Mesendoderm (in vitro differentiated cells): ENCODE results near the gene STX17.
A peak's percentile ranks its signal among the peaks of the same experiment; 100 is the strongest.

Experiments used
- DNase-seq: peaks from one replicate; pipeline ENCODE4 v3.0.0; 2013
- H2AK5ac ChIP-seq: 2 replicates; pipeline ENCODE4 v1.6.1; 2013; ENCODE audit warnings: low read length, inconsistent platforms
- H2BK120ac ChIP-seq: 2 replicates; pipeline ENCODE4 v1.6.1; 2013; ENCODE audit warnings: low read depth, mild to moderate bottlenecking, low read length, moderate library complexity, mixed read lengths
- H2BK15ac ChIP-seq: replicated peaks from 2 replicates; pipeline ENCODE4 v1.6.1; 2013; ENCODE audit warnings: low read depth, mild to moderate bottlenecking, moderate library complexity
- H2BK5ac ChIP-seq: 2 replicates; pipeline ENCODE4 v1.6.1; 2013; ENCODE audit warnings: low read length, inconsistent platforms
- H3K18ac ChIP-seq: 2 replicates; pipeline ENCODE4 v1.6.1; 2013; ENCODE audit warnings: mild to moderate bottlenecking, low read length, mixed read lengths
- H3K23ac ChIP-seq: one replicate; pipeline ENCODE4 v1.6.1; 2013; ENCODE audit warnings: low read length
- H3K27ac ChIP-seq: 2 replicates; pipeline ENCODE4 v1.5.1; 2013; ENCODE audit warnings: low read depth, mild to moderate bottlenecking, inconsistent platforms, low read length, moderate library complexity
- H3K27me3 ChIP-seq: 2 replicates; pipeline ENCODE4 v1.6.1; 2013; ENCODE audit warnings: low read length, control low read depth, mild to moderate bottlenecking, inconsistent platforms; ENCODE audit not compliant: insufficient read depth, poor library complexity
- H3K36me3 ChIP-seq: 2 replicates; pipeline ENCODE4 v1.6.1; 2013; ENCODE audit warnings: low read length, inconsistent platforms; ENCODE audit not compliant: control insufficient read depth, insufficient read depth
- H3K4ac ChIP-seq: one replicate; pipeline ENCODE4 v1.6.1; 2013; ENCODE audit warnings: low read depth, mild to moderate bottlenecking, low read length, moderate library complexity
- H3K4me1 ChIP-seq: 2 replicates; pipeline ENCODE4 v1.6.1; 2013; ENCODE audit warnings: low read depth, low read length, inconsistent platforms; ENCODE audit not compliant: control insufficient read depth
- H3K4me2 ChIP-seq: 2 replicates; pipeline ENCODE4 v1.6.1; 2013; ENCODE audit warnings: low read length
- H3K4me3 ChIP-seq: 2 replicates; pipeline ENCODE4 v1.5.1; 2013; ENCODE audit warnings: mild to moderate bottlenecking, low read length
- H3K56ac ChIP-seq: one replicate; pipeline ENCODE4 v1.6.1; 2013; ENCODE audit warnings: low read length
- H3K79me1 ChIP-seq: 2 replicates; pipeline ENCODE4 v1.6.1; 2013; ENCODE audit warnings: low read length, inconsistent platforms
- H3K79me2 ChIP-seq: 2 replicates; pipeline ENCODE4 v1.6.1; 2013; ENCODE audit warnings: mild to moderate bottlenecking, low read length; ENCODE audit not compliant: control insufficient read depth, insufficient read depth
- H3K9ac ChIP-seq: 2 replicates; pipeline ENCODE4 v1.6.1; 2013; ENCODE audit warnings: low read length, inconsistent platforms
- H4K5ac ChIP-seq: one replicate; pipeline ENCODE4 v1.6.1; 2013; ENCODE audit warnings: low read length
- H4K8ac ChIP-seq: one replicate; pipeline ENCODE4 v1.6.1; 2013; ENCODE audit warnings: low read depth, mild to moderate bottlenecking, control low read depth, low read length, moderate library complexity
- WGBS: extraction: QIAGEN DNeasy Blood & Tissue Kit; methylation state at CpG from one replicate; pipeline ENCODE4 v1.1.7; 2013; ENCODE audit warnings: low lambda C conversion rate, missing lambda C conversion rate; ENCODE audit not compliant: insufficient coverage; ENCODE audit errors: extremely low coverage; 5-methylcytosine and 5-hydroxymethylcytosine counted together

STX17 gene

DNA sequence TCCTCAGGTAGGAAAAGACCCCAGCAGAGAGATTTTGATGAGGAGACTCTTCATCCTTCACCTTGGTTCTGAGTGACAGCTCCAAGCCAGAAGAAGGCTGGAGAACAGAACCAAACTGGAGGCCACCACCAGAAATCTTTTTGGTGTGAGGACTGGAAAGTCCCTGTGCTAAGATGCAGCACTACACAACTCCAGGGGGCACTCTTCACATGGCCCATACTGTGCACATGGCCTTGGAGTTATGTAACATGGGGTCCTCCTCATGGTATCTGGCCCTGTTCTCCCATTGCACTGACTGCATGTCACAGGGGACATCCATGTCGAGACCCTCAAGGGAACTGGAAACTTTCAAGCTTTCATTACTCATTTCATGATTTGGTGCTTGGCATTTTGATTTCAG, 17.3 kb upstream of the STX17 start:
- no peaks in the 10 kb centered on the region for H3K4me1 ChIP-seq
- no CpG with 5 or more reads among the region's 1 CpG for WGBS
- H3K18ac ChIP-seq: no peak overlapping the region
- H4K8ac ChIP-seq: no peak overlapping the region
- H3K36me3 ChIP-seq: no peaks in the 10 kb centered on the region
- H4K5ac ChIP-seq: no peak overlapping the region
- H3K9ac ChIP-seq: no peak overlapping the region
- H3K27me3 ChIP-seq: no peaks in the 10 kb centered on the region
- no peak overlapping the region for H3K27ac ChIP-seq
- H3K56ac ChIP-seq: no peak overlapping the region
- no peak overlapping the region for H3K4me3 ChIP-seq
- H3K4ac ChIP-seq: no peak overlapping the region
- H3K79me2 ChIP-seq: no peaks in the 10 kb centered on the region
- H3K79me1 ChIP-seq: no peaks in the 10 kb centered on the region
- H2BK5ac ChIP-seq: no peak overlapping the region
- no peak overlapping the region for H3K23ac ChIP-seq
- no peak overlapping the region for H3K4me2 ChIP-seq
- no peak overlapping the region for H2BK15ac ChIP-seq
- H2AK5ac ChIP-seq: no peak overlapping the region
- no peak for DNase-seq
- no peak overlapping the region for H2BK120ac ChIP-seq

DNA sequence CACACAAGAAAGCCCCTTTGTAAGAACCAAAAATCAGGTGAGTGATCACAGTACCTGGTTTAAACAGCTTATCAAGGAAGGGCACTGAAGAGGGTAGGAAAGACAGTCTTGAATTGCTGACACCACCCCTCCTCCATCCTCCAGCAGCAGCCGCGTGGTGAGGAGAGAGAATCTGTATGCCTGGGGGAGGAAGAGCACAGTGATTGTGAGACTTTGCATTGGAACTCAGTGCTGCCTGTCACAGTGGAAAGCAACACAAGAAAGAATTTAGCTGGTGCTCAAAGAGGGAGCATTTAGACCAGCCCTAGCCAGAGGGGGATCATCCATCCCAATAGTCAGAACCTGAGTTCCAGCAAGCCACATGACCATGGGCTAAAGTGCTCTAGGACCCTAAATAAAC, 11.6 kb upstream of the STX17 start:
- H4K8ac ChIP-seq: no peak overlapping the region
- no CpG with 5 or more reads among the region's 2 CpGs for WGBS
- no peak overlapping the region for H3K4me2 ChIP-seq
- H2AK5ac ChIP-seq: no peak overlapping the region
- H2BK15ac ChIP-seq: no peak overlapping the region
- no peaks in the 10 kb centered on the region for H3K79me1 ChIP-seq
- H3K18ac ChIP-seq: no peak overlapping the region
- no peaks in the 10 kb centered on the region for H3K36me3 ChIP-seq
- H2BK5ac ChIP-seq: no peak overlapping the region
- no peaks in the 10 kb centered on the region for H3K27me3 ChIP-seq
- H3K4me3 ChIP-seq: no peak overlapping the region
- peak; percentile 35 for DNase-seq
- no peaks in the 10 kb centered on the region for H3K4me1 ChIP-seq
- H3K23ac ChIP-seq: no peak overlapping the region
- no peak overlapping the region for H3K56ac ChIP-seq
- no peaks in the 10 kb centered on the region for H3K79me2 ChIP-seq
- no peak overlapping the region for H3K9ac ChIP-seq
- H2BK120ac ChIP-seq: no peak overlapping the region
- H3K4ac ChIP-seq: no peak overlapping the region
- H3K27ac ChIP-seq: no peak overlapping the region
- no peak overlapping the region for H4K5ac ChIP-seq

DNA sequence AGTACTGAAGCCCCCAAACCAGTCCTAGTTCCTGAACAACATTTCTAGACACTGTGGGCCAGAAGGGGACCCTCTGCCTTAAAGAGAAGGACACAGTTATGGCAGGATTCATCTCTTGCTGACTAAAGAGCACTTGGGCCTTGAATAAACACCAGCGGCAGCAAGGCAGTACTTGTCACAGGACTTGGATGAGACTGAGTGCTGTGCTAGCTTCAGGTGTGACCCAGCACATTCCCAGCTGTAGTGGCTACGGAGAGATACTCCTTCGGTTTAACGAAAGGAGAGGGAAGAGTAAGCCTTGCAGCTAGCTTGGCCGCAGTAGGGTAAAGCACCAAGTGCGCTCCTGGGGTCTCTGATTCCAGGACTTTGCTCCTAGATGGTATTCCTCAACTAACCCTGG, 10.9 kb upstream of the STX17 start:
- H4K8ac ChIP-seq: no peak overlapping the region
- H4K5ac ChIP-seq: no peak overlapping the region
- H3K27ac ChIP-seq: no peak overlapping the region
- H3K4me2 ChIP-seq: no peak overlapping the region
- no peak overlapping the region for H2AK5ac ChIP-seq
- no peak overlapping the region for H2BK120ac ChIP-seq
- no peak overlapping the region for H3K9ac ChIP-seq
- H3K27me3 ChIP-seq: no peaks in the 10 kb centered on the region
- H2BK15ac ChIP-seq: no peak overlapping the region
- DNase-seq: no peak
- no peaks in the 10 kb centered on the region for H3K36me3 ChIP-seq
- H3K23ac ChIP-seq: no peak overlapping the region
- no CpG with 5 or more reads among the region's 6 CpGs for WGBS
- no peaks in the 10 kb centered on the region for H3K79me2 ChIP-seq
- H3K18ac ChIP-seq: no peak overlapping the region
- no peak overlapping the region for H2BK5ac ChIP-seq
- H3K79me1 ChIP-seq: no peaks in the 10 kb centered on the region
- no peak overlapping the region for H3K4me3 ChIP-seq
- no peak overlapping the region for H3K4ac ChIP-seq
- no peaks in the 10 kb centered on the region for H3K4me1 ChIP-seq
- no peak overlapping the region for H3K56ac ChIP-seq

DNA sequence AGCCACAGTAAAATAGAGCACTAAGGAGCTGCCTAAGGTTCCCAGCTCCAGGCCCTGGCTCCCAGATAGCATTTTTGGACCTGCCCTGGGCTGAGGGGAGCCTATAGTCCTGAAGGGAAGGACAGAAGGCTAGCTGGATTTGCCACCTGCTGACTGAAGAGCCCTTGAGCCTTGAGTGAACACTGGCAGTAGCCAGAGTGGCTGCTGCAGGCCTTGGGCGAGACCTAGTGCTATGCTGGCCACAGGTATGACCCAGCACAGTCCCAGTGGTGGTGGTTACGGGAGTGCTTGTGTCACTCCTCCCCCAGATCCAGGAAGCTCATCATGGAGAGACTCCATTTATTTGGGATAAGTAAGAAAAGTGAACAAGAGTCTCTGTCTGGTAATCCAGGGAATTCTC, 10.3 kb upstream of the STX17 start:
- no peak overlapping the region for H3K18ac ChIP-seq
- H3K79me1 ChIP-seq: no peaks in the 10 kb centered on the region
- H3K23ac ChIP-seq: no peak overlapping the region
- no peak overlapping the region for H3K4me2 ChIP-seq
- no peak overlapping the region for H3K56ac ChIP-seq
- no peak overlapping the region for H3K4ac ChIP-seq
- H2BK120ac ChIP-seq: no peak overlapping the region
- H3K4me3 ChIP-seq: no peak overlapping the region
- no peak for DNase-seq
- H3K9ac ChIP-seq: no peak overlapping the region
- H3K27me3 ChIP-seq: no peaks in the 10 kb centered on the region
- H3K27ac ChIP-seq: no peak overlapping the region
- no peak overlapping the region for H2BK5ac ChIP-seq
- no peak overlapping the region for H4K5ac ChIP-seq
- H3K79me2 ChIP-seq: no peaks in the 10 kb centered on the region
- WGBS: no CpG with 5 or more reads among the region's 2 CpGs
- H3K36me3 ChIP-seq: no peaks in the 10 kb centered on the region
- H2BK15ac ChIP-seq: no peak overlapping the region
- no peaks in the 10 kb centered on the region for H3K4me1 ChIP-seq
- no peak overlapping the region for H4K8ac ChIP-seq
- H2AK5ac ChIP-seq: no peak overlapping the region

DNA sequence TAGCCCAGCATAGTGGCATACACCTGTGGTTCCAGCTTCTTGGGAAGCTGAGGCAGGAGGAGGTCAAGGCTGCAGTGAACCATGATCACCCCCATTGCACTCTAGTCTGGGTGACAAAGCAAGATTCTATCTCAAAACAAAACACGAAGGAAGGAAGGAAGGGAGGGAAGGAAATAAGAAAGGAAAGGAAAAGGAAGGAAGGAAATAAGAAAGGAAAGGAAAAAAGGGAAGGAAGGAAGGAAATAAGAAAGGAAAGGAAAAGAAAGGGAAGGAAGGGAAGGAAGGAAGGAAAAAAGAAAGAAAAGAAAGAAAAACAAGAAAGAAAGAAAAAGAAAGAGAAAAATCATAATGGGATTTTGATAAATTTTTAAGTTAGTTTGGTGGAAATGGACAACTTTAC, 3.1 kb upstream of the STX17 start:
- Histone ChIP-seq H3K23ac (no peak overlapping the region), H3K4me3 (no peak overlapping the region), H3K56ac (no peak overlapping the region), H2BK120ac (no peak overlapping the region), H3K36me3 (no peaks in the 10 kb centered on the region), H3K27ac (no peak overlapping the region), H3K79me2 (no peaks in the 10 kb centered on the region), H3K18ac (no peak overlapping the region), H4K5ac (no peak overlapping the region), H2AK5ac (no peak overlapping the region), H4K8ac (no peak overlapping the region), H3K27me3 (no peaks in the 10 kb centered on the region), H2BK15ac (no peak overlapping the region), H3K79me1 (no peaks in the 10 kb centered on the region), H2BK5ac (no peak overlapping the region), H3K9ac (no peak overlapping the region), H3K4me2 (no peak overlapping the region), H3K4ac (no peak overlapping the region), H3K4me1 (no peaks in the 10 kb centered on the region)
- no peak for DNase-seq
- WGBS: no CpG with 5 or more reads among the region's 1 CpG

DNA sequence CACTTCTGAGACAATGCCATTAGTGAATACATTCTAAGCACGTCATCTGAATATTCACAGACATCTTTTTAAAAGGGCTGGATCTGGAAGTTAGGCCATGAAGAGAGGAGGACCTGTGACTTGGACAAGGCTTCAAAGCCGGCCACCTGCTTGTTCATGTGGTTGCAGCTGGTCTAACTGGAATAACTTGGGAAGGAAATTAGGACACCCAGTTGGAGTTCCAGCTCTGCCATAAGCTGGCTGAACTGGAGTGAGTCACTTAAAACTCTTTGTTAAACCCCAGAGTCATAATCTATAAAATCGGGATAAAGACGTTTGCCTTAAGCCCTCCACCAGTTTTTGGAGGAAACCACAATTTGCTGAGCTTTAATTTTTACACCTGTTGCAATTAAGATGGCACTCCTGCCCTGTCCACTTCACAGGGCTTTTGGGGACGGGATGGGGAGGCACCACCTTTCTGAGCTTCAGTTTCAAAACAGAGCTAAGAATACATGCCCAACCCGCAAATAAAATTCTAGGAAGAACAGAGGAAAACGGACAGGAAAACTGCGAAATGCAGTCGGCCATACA, 536 bp upstream of the STX17 start:
- no peak overlapping the region for H4K5ac ChIP-seq
- H2BK15ac ChIP-seq: no peak overlapping the region
- peak overlapping the region; percentile 73 for H3K56ac ChIP-seq
- peak overlapping the region; percentile 44 for H3K9ac ChIP-seq
- no peak for DNase-seq
- no CpG with 5 or more reads among the region's 9 CpGs for WGBS
- H2AK5ac ChIP-seq: no peak overlapping the region
- H3K23ac ChIP-seq: no peak overlapping the region
- no peaks in the 10 kb centered on the region for H3K79me1 ChIP-seq
- peak overlapping the region; percentile 86 for H4K8ac ChIP-seq
- no peaks in the 10 kb centered on the region for H3K79me2 ChIP-seq
- no peak overlapping the region for H3K4ac ChIP-seq
- no peak overlapping the region for H3K27ac ChIP-seq
- peak overlapping the region; percentile 62 for H3K4me2 ChIP-seq
- no peaks in the 10 kb centered on the region for H3K36me3 ChIP-seq
- peak overlapping the region; percentile 47 for H3K4me3 ChIP-seq
- H3K27me3 ChIP-seq: no peaks in the 10 kb centered on the region
- H2BK120ac ChIP-seq: no peak overlapping the region
- H2BK5ac ChIP-seq: no peak overlapping the region
- no peak overlapping the region for H3K18ac ChIP-seq
- no peaks in the 10 kb centered on the region for H3K4me1 ChIP-seq
